ENCODE data around the gene CRTC1. TPM values are rescaled to one million over a fixed set of nuclear protein-coding genes. Genes with fewer than 3 reads are reported as not detected.

CRTC1 gene
- total and polyA plus RNA-seq, 11 donors: 3.8 to 10.2 (median 7.2) TPM

GRCh38 chr19:18672044-18672451 lies 11.4 kb upstream of the CRTC1 start:
- no peak overlapping the region for H3K4me3 ChIP-seq
- WGBS, 4 donors: 56 to 82% (median 74%) methylated on average over 13 to 24 of the region's 24 CpGs
- H3K36me3 ChIP-seq: peaks cover 0 to 36% (median 24%) of the 10 kb centered on the region in 9 donors
- TF ChIP-seq POLR2A (IDR thresholded peaks at IDR 0.05): no peak
- TF ChIP-seq CTCF (IDR thresholded peaks at IDR 0.05): no peak
- no peaks in the 10 kb centered on the region for H3K27me3 ChIP-seq
- peaks cover 0 to 23% (median 4%) of the 10 kb centered on the region in 12 donors for H3K4me1 ChIP-seq
- ATAC-seq: peak in 1 of 4 donors; percentile 17
- intact Hi-C loops (cut with DNase I): loop anchor here in 5 of 10 donors (5.0 to 10.0 kb wide), 5 partner anchors 75 to 227 kb away; no protein-coding TSS in a partner anchor
- H3K27ac ChIP-seq: peak overlapping the region in 2 of 12 donors; percentile 45 to 54
- H3K9me3 ChIP-seq: no peaks in the 10 kb centered on the region
- DNase-seq: peak in 1 of 5 donors; percentile 67

GRCh38 chr19:18672606-18673337 lies 10.7 kb upstream of the CRTC1 start:
- 53 to 60% (median 56%) methylated on average over 10 to 13 of the region's 13 CpGs for WGBS, 4 donors
- Histone ChIP-seq H3K27ac (peak overlapping the region in 2 of 12 donors; percentile 45 to 54), H3K27me3 (no peaks in the 10 kb centered on the region), H3K9me3 (no peaks in the 10 kb centered on the region), H3K36me3 (peaks cover 0 to 29% (median 19%) of the 10 kb centered on the region in 9 donors), H3K4me3 (no peak overlapping the region), H3K4me1 (peaks cover 0 to 23% (median 5%) of the 10 kb centered on the region in 12 donors)
- intact Hi-C loops (cut with DNase I): loop anchor here in 5 of 10 donors (5.0 to 10.0 kb wide), 5 partner anchors 75 to 228 kb away; no protein-coding TSS in a partner anchor
- TF ChIP-seq CTCF (IDR thresholded peaks at IDR 0.05): peak in 5 of 12 donors; percentile 12 to 31 (median 23)
- TF ChIP-seq POLR2A (IDR thresholded peaks at IDR 0.05): no peak
- DNase-seq (no peak), ATAC-seq (peak in 2 of 4 donors; percentile 6 to 17)

GRCh38 chr19:18674616-18675015 lies 8.9 kb upstream of the CRTC1 start:
- peak in 4 of 5 donors; percentile 57 to 78 (median 72) for DNase-seq
- peak; percentile 58 to 86 (median 68) for ATAC-seq
- TF ChIP-seq CTCF (IDR thresholded peaks at IDR 0.05) (no peak), POLR2A (IDR thresholded peaks at IDR 0.05) (no peak)
- Histone ChIP-seq H3K27ac (peak overlapping the region in 4 of 12 donors; percentile 31 to 48 (median 46)), H3K27me3 (no peaks in the 10 kb centered on the region), H3K36me3 (peaks cover 0 to 10% (median 1%) of the 10 kb centered on the region in 9 donors), H3K4me1 (peaks cover 0 to 23% (median 9%) of the 10 kb centered on the region in 12 donors), H3K9me3 (no peaks in the 10 kb centered on the region), H3K4me3 (no peak overlapping the region)
- intact Hi-C loops (cut with DNase I): loop anchor here in 6 of 10 donors (5.0 to 10.0 kb wide), 5 partner anchors 77 to 230 kb away; no protein-coding TSS in a partner anchor
- WGBS, 4 donors: 61 to 77% (median 64%) methylated on average over 8 to 11 of the region's 11 CpGs

GRCh38 chr19:18675779-18676178 lies 7.7 kb upstream of the CRTC1 start:
- TF ChIP-seq CTCF (IDR thresholded peaks at IDR 0.05): peak in 9 of 12 donors; percentile 18 to 49 (median 35)
- no peak for TF ChIP-seq POLR2A (IDR thresholded peaks at IDR 0.05)
- Histone ChIP-seq H3K36me3 (peaks cover 0 to 3% (median 0%) of the 10 kb centered on the region in 9 donors), H3K9me3 (no peaks in the 10 kb centered on the region), H3K27ac (no peak overlapping the region), H3K4me3 (no peak overlapping the region), H3K27me3 (no peaks in the 10 kb centered on the region), H3K4me1 (peaks cover 0 to 23% (median 9%) of the 10 kb centered on the region in 12 donors)
- intact Hi-C loops (cut with DNase I): loop anchor here in 4 of 10 donors (5.0 to 10.0 kb wide), 4 partner anchors 81 to 231 kb away; no protein-coding TSS in a partner anchor
- ATAC-seq: no peak
- DNase-seq: no peak
- WGBS, 4 donors: 44 to 53% (median 49%) methylated on average over 5 of the region's 5 CpGs

Data from heart left ventricle (tissue), 16 donors.